ENCODE measurements around the gene TUBA8.
"Not testable (repeated sequence)": the region's sequence is repeated elsewhere in the genome, so short reads cannot be mapped to it uniquely, and the experiment has no call there.

TUBA8 gene

GRCh38 chr22:18088825-18089568 lies 21.6 kb upstream of the TUBA8 start:
- Mint-ChIP-seq H3K27ac (peak overlapping the region; percentile 69), H3K27me3 (no peaks in the 10 kb centered on the region), H3K9me3 (no peaks in the 10 kb centered on the region), H3K36me3 (peaks cover 52% of the 10 kb centered on the region), H3K4me1 (peaks cover 21% of the 10 kb centered on the region), H3K4me3 (no peak overlapping the region)
- peak; percentile 76 for ATAC-seq

GRCh38 chr22:18090286-18090685 lies 20.3 kb upstream of the TUBA8 start:
- Mint-ChIP-seq H3K9me3 (no peaks in the 10 kb centered on the region), H3K4me1 (peaks cover 27% of the 10 kb centered on the region), H3K27ac (no peak overlapping the region), H3K36me3 (peaks cover 55% of the 10 kb centered on the region), H3K4me3 (no peak overlapping the region), H3K27me3 (no peaks in the 10 kb centered on the region)
- ATAC-seq, result no peak

GRCh38 chr22:18091478-18091877 lies 19.1 kb upstream of the TUBA8 start:
- Mint-ChIP-seq H3K27ac (peak overlapping the region; percentile 76), H3K27me3 (no peaks in the 10 kb centered on the region), H3K36me3 (peaks cover 55% of the 10 kb centered on the region), H3K9me3 (no peaks in the 10 kb centered on the region), H3K4me3 (peak overlapping the region; percentile 78), H3K4me1 (peaks cover 36% of the 10 kb centered on the region)
- ATAC-seq, result peak; percentile 67

- Mint-ChIP-seq H3K27me3 (no peaks in the 10 kb centered on the region), H3K4me3 (peak overlapping the region; percentile 78), H3K27ac (peak overlapping the region; percentile 76), H3K36me3 (peaks cover 57% of the 10 kb centered on the region), H3K9me3 (peaks cover 3% of the 10 kb centered on the region), H3K4me1 (peaks cover 36% of the 10 kb centered on the region)
- ATAC-seq, result peak; percentile 64
Observed at GRCh38 chr22:18091916-18092526, 18.6 kb upstream of the TUBA8 start.

- peaks cover 43% of the 10 kb centered on the region for H3K36me3 Mint-ChIP-seq
- peaks cover 31% of the 10 kb centered on the region for H3K4me1 Mint-ChIP-seq
- no peaks in the 10 kb centered on the region for H3K27me3 Mint-ChIP-seq
- no peak overlapping the region for H3K27ac Mint-ChIP-seq
- H3K4me3 Mint-ChIP-seq, result no peak overlapping the region
- H3K9me3 Mint-ChIP-seq, result peaks cover 3% of the 10 kb centered on the region
- ATAC-seq, result no peak
Observed at GRCh38 chr22:18093661-18094060, 16.9 kb upstream of the TUBA8 start.

GRCh38 chr22:18095101-18095805 lies 15.4 kb upstream of the TUBA8 start:
- no peak for ATAC-seq
- Mint-ChIP-seq H3K9me3 (peaks cover 3% of the 10 kb centered on the region), H3K4me1 (peaks cover 23% of the 10 kb centered on the region), H3K36me3 (peaks cover 45% of the 10 kb centered on the region), H3K27ac (peak overlapping the region; percentile 76), H3K4me3 (peak overlapping the region; percentile 15), H3K27me3 (no peaks in the 10 kb centered on the region)

GRCh38 chr22:18096823-18097222 lies 13.8 kb upstream of the TUBA8 start:
- peak; percentile 47 for ATAC-seq
- H3K27me3 Mint-ChIP-seq, result no peaks in the 10 kb centered on the region
- peaks cover 3% of the 10 kb centered on the region for H3K9me3 Mint-ChIP-seq
- H3K4me3 Mint-ChIP-seq, result no peak overlapping the region
- H3K4me1 Mint-ChIP-seq, result peaks cover 20% of the 10 kb centered on the region
- peaks cover 57% of the 10 kb centered on the region for H3K36me3 Mint-ChIP-seq
- H3K27ac Mint-ChIP-seq, result no peak overlapping the region

- Mint-ChIP-seq H3K4me3 (no peak overlapping the region), H3K9me3 (peaks cover 3% of the 10 kb centered on the region), H3K27me3 (no peaks in the 10 kb centered on the region), H3K36me3 (peaks cover 66% of the 10 kb centered on the region), H3K4me1 (peaks cover 32% of the 10 kb centered on the region), H3K27ac (no peak overlapping the region)
- ATAC-seq, result no peak
Observed at GRCh38 chr22:18100781-18101180, 9.8 kb upstream of the TUBA8 start.

- H3K9me3 Mint-ChIP-seq, result peaks cover 6% of the 10 kb centered on the region
- H3K27me3 Mint-ChIP-seq, result no peaks in the 10 kb centered on the region
- H3K4me1 Mint-ChIP-seq, result peaks cover 31% of the 10 kb centered on the region
- no peak for ATAC-seq
- H3K27ac Mint-ChIP-seq, result no peak overlapping the region
- peaks cover 64% of the 10 kb centered on the region for H3K36me3 Mint-ChIP-seq
- no peak overlapping the region for H3K4me3 Mint-ChIP-seq
Observed at GRCh38 chr22:18101536-18101935, 9.1 kb upstream of the TUBA8 start.

GRCh38 chr22:18103527-18104269 lies 6.9 kb upstream of the TUBA8 start:
- Mint-ChIP-seq H3K4me3 (peak overlapping the region; percentile 10), H3K27ac (peak overlapping the region; percentile 82), H3K36me3 (peaks cover 62% of the 10 kb centered on the region), H3K27me3 (peaks cover under 1% of the 10 kb centered on the region), H3K9me3 (peaks cover 6% of the 10 kb centered on the region), H3K4me1 (peaks cover 35% of the 10 kb centered on the region)
- peak; percentile 94 for ATAC-seq

- Mint-ChIP-seq H3K9me3 (peaks cover 6% of the 10 kb centered on the region), H3K4me3 (no peak overlapping the region), H3K27ac (peak overlapping the region; percentile 82), H3K36me3 (peaks cover 55% of the 10 kb centered on the region), H3K27me3 (peaks cover 9% of the 10 kb centered on the region), H3K4me1 (peaks cover 38% of the 10 kb centered on the region)
- ATAC-seq, result no peak
Observed at GRCh38 chr22:18104566-18104965, 6.0 kb upstream of the TUBA8 start.

- peaks cover 52% of the 10 kb centered on the region for H3K4me1 Mint-ChIP-seq
- not testable (repeated sequence) for ATAC-seq, H3K9me3 Mint-ChIP-seq, H3K4me3 Mint-ChIP-seq
- H3K27me3 Mint-ChIP-seq, result peaks cover 23% of the 10 kb centered on the region
- peaks cover 41% of the 10 kb centered on the region for H3K36me3 Mint-ChIP-seq
- H3K27ac Mint-ChIP-seq, result peak overlapping the region; percentile 82
Observed at GRCh38 chr22:18105981-18106380, 4.6 kb upstream of the TUBA8 start.

GRCh38 chr22:18106550-18107341 lies 3.9 kb upstream of the TUBA8 start:
- ATAC-seq, result peak; percentile 65

GRCh38 chr22:18108187-18108586 lies 2.4 kb upstream of the TUBA8 start:
- peaks cover 6% of the 10 kb centered on the region for H3K9me3 Mint-ChIP-seq
- peaks cover 30% of the 10 kb centered on the region for H3K27me3 Mint-ChIP-seq
- no peak overlapping the region for H3K4me3 Mint-ChIP-seq
- peaks cover 22% of the 10 kb centered on the region for H3K36me3 Mint-ChIP-seq
- no peak overlapping the region for H3K27ac Mint-ChIP-seq
- no peak for ATAC-seq
- peaks cover 53% of the 10 kb centered on the region for H3K4me1 Mint-ChIP-seq

More at GRCh38 chr22:18106550-18107341, 3.9 kb upstream of the TUBA8 start:
- not testable (repeated sequence) for H3K9me3 Mint-ChIP-seq, H3K4me3 Mint-ChIP-seq
- Mint-ChIP-seq H3K4me1 (peaks cover 58% of the 10 kb centered on the region), H3K36me3 (peaks cover 34% of the 10 kb centered on the region), H3K27ac (peak overlapping the region; percentile 82), H3K27me3 (peaks cover 30% of the 10 kb centered on the region)
